ENCODE data around the gene SLC39A10. TPM values are rescaled to one million over a fixed set of nuclear protein-coding genes. Genes with fewer than 3 reads are reported as not detected.

The SLC39A10 gene
- total and polyA plus RNA-seq, 2 of the 4 experiments (the other 2 are of a cell fraction), result 17.6 to 64.7 TPM

GRCh38 chr2:195647302-195647701 lies 9.7 kb upstream of the SLC39A10 start:
- Histone ChIP-seq H2BK15ac (ENCODE audit: low read depth, low read length) (no peak overlapping the region), H3K27me3 (ENCODE audit: control insufficient read depth, insufficient read depth, low read length) (no peaks in the 10 kb centered on the region), H3K9ac (ENCODE audit: low read depth, low read length) (no peak overlapping the region), H2AFZ (replicated peaks; ENCODE audit: low read length, poor library complexity) (no peak overlapping the region), H3K27ac (ENCODE audit: insufficient read depth, low read length) (no peak overlapping the region), H3K14ac (replicated peaks; ENCODE audit: low read depth, low read length) (no peak overlapping the region), H3K56ac (ENCODE audit: extremely low read depth, insufficient read depth, low read length) (no peak overlapping the region), H3K4me2 (ENCODE audit: low read depth, low read length) (no peak overlapping the region), H3K4me3 (ENCODE audit: insufficient read depth, low read depth, low read length) (no peak overlapping the region), H3K9me3 (ENCODE audit: control insufficient read depth, insufficient read depth, low read length) (no peaks in the 10 kb centered on the region), H3K4ac (ENCODE audit: low read depth, low read length) (no peak overlapping the region), H2BK120ac (ENCODE audit: low read depth, low read length) (no peak overlapping the region), H4K20me1 (ENCODE audit: insufficient read depth, low read length) (no peaks in the 10 kb centered on the region), H3K9me1 (ENCODE audit: insufficient read depth, low read length) (no peaks in the 10 kb centered on the region), H3K18ac (ENCODE audit: low read depth, low read length) (no peak overlapping the region), H3K79me1 (ENCODE audit: low read depth in 1 of 2, low read length in 2 of 2) (no peaks in the 10 kb centered on the region), H4K91ac (ENCODE audit: insufficient read depth, low read depth, low read length) (no peak overlapping the region), H3K36me3 (ENCODE audit: control insufficient read depth, insufficient read depth, low read length) (no peaks in the 10 kb centered on the region), H4K5ac (ENCODE audit: low read depth, low read length) (no peak overlapping the region), H2AK9ac (replicated peaks; ENCODE audit: low read depth, low read length, poor library complexity) (no peak overlapping the region), H3K23ac (ENCODE audit: low read depth, low read length) (no peak overlapping the region), H4K8ac (ENCODE audit: low read depth in 2 of 2, low read length in 2 of 2) (no peak overlapping the region), H2BK20ac (ENCODE audit: low read depth, low read length) (no peak overlapping the region), H2AK5ac (ENCODE audit: low read depth, low read length) (no peak overlapping the region), H3K4me1 (ENCODE audit: control insufficient read depth, insufficient read depth, low read length) (no peaks in the 10 kb centered on the region), H2BK5ac (ENCODE audit: low read depth, low read length, poor library complexity, severe bottlenecking) (no peak overlapping the region)
- no peak for DNase-seq
- no peak for ATAC-seq (ENCODE audit: low read depth)
- CTCF ChIA-PET, result no interaction called here
- in situ Hi-C loops (cut with MboI; ENCODE audit: low sequenced_read_pairs), result no loop called here
- dilution Hi-C loops (cut with HindIII; ENCODE audit: low sequenced_read_pairs, unreplicated experiment), result no loop called here
- intact Hi-C loops (cut with micrococcal nuclease), result no loop called here
- POLR2A ChIA-PET (ENCODE audit: unreplicated experiment), result no interaction called here
- no peak for TF ChIP-seq BHLHE40 (IDR thresholded peaks at IDR 0.05; ENCODE audit: low read depth, low read length)
- TF ChIP-seq RFX5 (IDR thresholded peaks at IDR 0.05; ENCODE audit: low read depth, low read length), result no peak
- no peak for TF ChIP-seq ELK1 (IDR thresholded peaks at IDR 0.05; ENCODE audit: borderline replicate concordance, low read depth, low read length)
- no peak for TF ChIP-seq RAD21 (IDR thresholded peaks at IDR 0.05; ENCODE audit: low read length)
- TF ChIP-seq CEBPB (IDR thresholded peaks at IDR 0.05; ENCODE audit: low read depth, low read length), result no peak
- no peak for TF ChIP-seq CTCF (conservative IDR thresholded peaks at IDR 0.05; ENCODE audit: low read depth, low read length)
- no peak for TF ChIP-seq MAFK (IDR thresholded peaks at IDR 0.05; ENCODE audit: low read depth, low read length)
- no peak for TF ChIP-seq USF2 (IDR thresholded peaks at IDR 0.05; ENCODE audit: low read depth, low read length)
- no peak for TF ChIP-seq NFE2L2 (IDR thresholded peaks at IDR 0.05; ENCODE audit: low read depth, low read length)
- no peak for TF ChIP-seq MXI1 (IDR thresholded peaks at IDR 0.05; ENCODE audit: borderline replicate concordance, low read depth, low read length)
- no peak for TF ChIP-seq FOS (IDR thresholded peaks at IDR 0.05; ENCODE audit: low read depth, low read length)
- no peak for TF ChIP-seq CHD1 (IDR thresholded peaks at IDR 0.05; ENCODE audit: low read depth, low read length)
- no peak for TF ChIP-seq SMC3 (IDR thresholded peaks at IDR 0.05; ENCODE audit: low read depth, low read length)
- TF ChIP-seq RCOR1 (IDR thresholded peaks at IDR 0.05; ENCODE audit: insufficient replicate concordance, low read length), result no peak
- WGBS, 2 experiments (ENCODE audit: extremely low coverage in 2 of 2, insufficient read length in 1 of 2), result 87% methylated on average over 3 of the region's 3 CpGs; no CpG with 5 or more reads in 1 of the 2 experiments
- BruUV-seq (replicated peaks), result no TSS peak

All from IMR-90 (cell line).